ENCODE data around the gene TXNRD2. TPM values are rescaled to one million over a fixed set of nuclear protein-coding genes. Genes with fewer than 3 reads are reported as not detected.

Gene TXNRD2
- total RNA-seq, 1 experiment from 2014 or later: 29.5 TPM

DNA sequence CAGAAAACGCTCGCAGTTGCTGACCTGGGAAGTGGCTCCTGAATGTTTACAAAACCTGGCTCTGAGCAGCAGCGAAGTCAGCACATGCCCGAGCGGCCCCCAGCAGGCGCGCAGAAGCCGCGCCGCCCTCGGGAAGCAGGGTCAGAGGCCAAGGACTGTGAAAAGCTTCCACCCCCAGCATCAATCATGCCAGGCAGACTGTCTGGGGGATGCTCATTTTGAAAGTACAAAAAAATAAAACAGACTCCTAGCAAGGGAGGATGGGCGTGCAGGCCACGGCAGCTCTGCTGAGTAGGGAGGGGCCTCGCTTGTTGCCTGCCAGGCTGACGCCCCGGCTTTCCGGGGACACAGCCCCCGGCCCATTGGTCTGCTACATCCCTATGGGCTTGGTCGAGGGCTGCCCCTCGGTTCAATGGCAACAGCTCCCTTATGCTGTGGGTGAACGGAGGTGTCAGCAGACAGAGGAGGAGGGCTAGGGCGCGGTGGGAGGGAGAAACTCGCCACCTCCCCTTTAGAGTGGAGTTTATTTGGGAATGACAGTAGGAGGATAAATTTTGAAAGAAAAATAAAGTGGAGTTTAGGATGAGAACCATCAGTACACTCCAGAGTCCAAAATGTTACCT, 49.2 kb downstream of the TXNRD2 start:
- peak; percentile 56 for ATAC-seq
- Histone ChIP-seq H3K4me1 (ENCODE audit: control insufficient read depth, insufficient read depth, low read length) (peaks cover 33% of the 10 kb centered on the region), H3K27ac (ENCODE audit: low read length) (peak overlapping the region; percentile 84), H3K9me3 (ENCODE audit: control insufficient read depth, insufficient read depth, low read depth, low read length) (no peaks in the 10 kb centered on the region), H3K36me3 (ENCODE audit: control insufficient read depth, insufficient read depth, low read length) (no peaks in the 10 kb centered on the region), H3K27me3 (ENCODE audit: control insufficient read depth, insufficient read depth, low read length) (no peaks in the 10 kb centered on the region), H3K4me3 (ENCODE audit: low read depth in 2 of 2, low read length in 2 of 2) (no peak overlapping the region)
- intact Hi-C loops (cut with micrococcal nuclease; ENCODE audit: unreplicated experiment) (no loop called here), in situ Hi-C loops (cut with HindIII; ENCODE audit: low pct_unique_long_range_greater_than_20kb, low sequenced_read_pairs) (no loop called here)
- ChIA-PET CTCF (interaction anchor here (1.1 kb wide), 1 partner anchor 162 kb away, joined by 4 read pairs; no protein-coding TSS in a partner anchor), POLR2A (no interaction called here)
- TF ChIP-seq POLR2AphosphoS5 (IDR thresholded peaks at IDR 0.05; ENCODE audit: low read depth, low read length) (no peak), CTCF (IDR thresholded peaks at IDR 0.05) (no peak)
- TF ChIP-seq, protein P1, sequence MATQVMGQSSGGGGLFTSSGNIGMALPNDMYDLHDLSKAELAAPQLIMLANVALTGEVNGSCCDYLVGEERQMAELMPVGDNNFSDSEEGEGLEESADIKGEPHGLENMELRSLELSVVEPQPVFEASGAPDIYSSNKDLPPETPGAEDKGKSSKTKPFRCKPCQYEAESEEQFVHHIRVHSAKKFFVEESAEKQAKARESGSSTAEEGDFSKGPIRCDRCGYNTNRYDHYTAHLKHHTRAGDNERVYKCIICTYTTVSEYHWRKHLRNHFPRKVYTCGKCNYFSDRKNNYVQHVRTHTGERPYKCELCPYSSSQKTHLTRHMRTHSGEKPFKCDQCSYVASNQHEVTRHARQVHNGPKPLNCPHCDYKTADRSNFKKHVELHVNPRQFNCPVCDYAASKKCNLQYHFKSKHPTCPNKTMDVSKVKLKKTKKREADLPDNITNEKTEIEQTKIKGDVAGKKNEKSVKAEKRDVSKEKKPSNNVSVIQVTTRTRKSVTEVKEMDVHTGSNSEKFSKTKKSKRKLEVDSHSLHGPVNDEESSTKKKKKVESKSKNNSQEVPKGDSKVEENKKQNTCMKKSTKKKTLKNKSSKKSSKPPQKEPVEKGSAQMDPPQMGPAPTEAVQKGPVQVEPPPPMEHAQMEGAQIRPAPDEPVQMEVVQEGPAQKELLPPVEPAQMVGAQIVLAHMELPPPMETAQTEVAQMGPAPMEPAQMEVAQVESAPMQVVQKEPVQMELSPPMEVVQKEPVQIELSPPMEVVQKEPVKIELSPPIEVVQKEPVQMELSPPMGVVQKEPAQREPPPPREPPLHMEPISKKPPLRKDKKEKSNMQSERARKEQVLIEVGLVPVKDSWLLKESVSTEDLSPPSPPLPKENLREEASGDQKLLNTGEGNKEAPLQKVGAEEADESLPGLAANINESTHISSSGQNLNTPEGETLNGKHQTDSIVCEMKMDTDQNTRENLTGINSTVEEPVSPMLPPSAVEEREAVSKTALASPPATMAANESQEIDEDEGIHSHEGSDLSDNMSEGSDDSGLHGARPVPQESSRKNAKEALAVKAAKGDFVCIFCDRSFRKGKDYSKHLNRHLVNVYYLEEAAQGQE (IDR thresholded peaks at IDR 0.05; ENCODE audit: insufficient read depth in 1 of 2, low read depth in 2 of 2, low read length in 1 of 2): no peak
- DNase-seq (ENCODE audit: low read depth, low spot score): no peak
- no TSS peak for BruUV-seq (replicated peaks)

DNA sequence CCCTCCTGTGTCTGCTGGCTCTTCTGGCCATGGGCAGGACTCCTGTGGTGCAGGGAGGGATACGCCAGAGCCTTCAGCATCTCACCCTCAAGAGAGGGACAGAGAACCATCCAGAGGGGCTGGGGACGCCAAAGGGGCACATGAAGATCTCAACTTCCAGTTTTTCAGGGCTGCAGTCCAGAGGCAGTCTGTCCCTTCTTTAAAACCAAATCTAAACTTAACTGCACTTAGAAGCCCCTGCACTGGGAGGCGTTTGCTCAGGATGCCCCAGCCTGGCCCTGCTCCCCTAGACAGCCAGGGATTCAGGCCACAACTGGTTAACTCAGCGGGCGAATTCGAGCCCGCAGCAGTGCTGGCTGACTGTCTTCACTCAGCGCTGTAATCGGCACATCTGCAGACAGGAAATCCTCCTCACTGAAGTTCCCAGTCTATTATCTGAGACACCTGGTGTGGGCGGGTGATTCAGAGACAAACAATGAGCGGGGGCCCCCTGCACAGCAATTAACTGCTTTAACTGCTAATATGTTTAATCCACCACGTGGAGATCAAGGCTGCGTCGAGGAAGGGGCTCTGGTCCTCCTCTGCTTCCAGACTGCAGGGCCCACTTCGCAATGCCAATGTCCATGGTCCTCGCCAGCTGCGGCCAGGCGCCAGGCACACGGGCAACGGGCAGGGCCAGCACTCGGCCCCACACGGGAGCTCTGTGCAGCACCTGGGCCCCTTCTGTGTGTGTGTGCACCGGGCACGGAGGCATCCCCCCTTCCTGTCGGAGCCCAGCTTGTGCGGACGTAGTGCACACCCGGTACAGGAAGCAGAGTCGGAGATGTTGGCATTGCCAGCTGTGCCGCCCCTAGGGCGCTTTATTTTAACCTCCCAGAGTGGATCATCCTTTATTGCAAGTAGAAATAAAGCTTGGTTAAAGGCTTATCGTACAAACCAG, 50.0 kb downstream of the TXNRD2 start:
- ATAC-seq (peak; percentile 78), DNase-seq (ENCODE audit: low read depth, low spot score) (no peak)
- H3K36me3 ChIP-seq (ENCODE audit: control insufficient read depth, insufficient read depth, low read length): no peaks in the 10 kb centered on the region
- H3K27me3 ChIP-seq (ENCODE audit: control insufficient read depth, insufficient read depth, low read length): no peaks in the 10 kb centered on the region
- intact Hi-C loops (cut with micrococcal nuclease; ENCODE audit: unreplicated experiment): no loop called here
- H3K27ac ChIP-seq (ENCODE audit: low read length): peak overlapping the region; percentile 84
- in situ Hi-C loops (cut with HindIII; ENCODE audit: low pct_unique_long_range_greater_than_20kb, low sequenced_read_pairs): no loop called here
- no peak for TF ChIP-seq CTCF (IDR thresholded peaks at IDR 0.05)
- TF ChIP-seq POLR2AphosphoS5 (IDR thresholded peaks at IDR 0.05; ENCODE audit: low read depth, low read length): peak; percentile 7; the same call in 1 of the 2 replicates
- TF ChIP-seq, protein P1 (IDR thresholded peaks at IDR 0.05; ENCODE audit: insufficient read depth in 1 of 2, low read depth in 2 of 2, low read length in 1 of 2): no peak
- TF ChIP-seq TCF7L2 (IDR thresholded peaks at IDR 0.05; ENCODE audit: low read depth, low read length): no peak
- peaks cover 32% of the 10 kb centered on the region for H3K4me1 ChIP-seq (ENCODE audit: control insufficient read depth, insufficient read depth, low read length)
- BruUV-seq (replicated peaks): no TSS peak
- no peaks in the 10 kb centered on the region for H3K9me3 ChIP-seq (ENCODE audit: control insufficient read depth, insufficient read depth, low read depth, low read length)
- ChIA-PET CTCF (interaction anchor here (1.1 kb wide), 1 partner anchor 161 kb away, joined by 4 read pairs; no protein-coding TSS in a partner anchor), POLR2A (no interaction called here)
- H3K4me3 ChIP-seq (ENCODE audit: low read depth in 2 of 2, low read length in 2 of 2): no peak overlapping the region

Data from Panc1 (cell line).